Colonic mucosa (tissue), 4 donors: ENCODE data around the gene PAIP2. TPM values are rescaled to one million over a fixed set of nuclear protein-coding genes. Genes with fewer than 3 reads are reported as not detected.
A peak's percentile ranks its signal among the peaks of the same experiment; 100 is the strongest.
"Not testable (repeated sequence)": the region's sequence is repeated elsewhere in the genome, so short reads cannot be mapped to it uniquely, and the experiment has no call there.

Experiments used
- DNase-seq: peaks from one replicate; pipeline ENCODE4 v3.0.0-alpha.2; 2020
- H3K27ac ChIP-seq: fragments of 200-600 bp; one replicate; pipeline ENCODE4 v1.8.0; 2021
- H3K27me3 ChIP-seq: fragments of 200-600 bp; one replicate; pipeline ENCODE4 v1.8.0; 2021
- H3K36me3 ChIP-seq: fragments of 200-600 bp; one replicate; pipeline ENCODE4 v1.8.0; 2021
- H3K4me1 ChIP-seq: fragments of 200-600 bp; one replicate; pipeline ENCODE4 v1.8.0; 2021; ENCODE audit warnings: mild to moderate bottlenecking
- H3K4me3 ChIP-seq: fragments of 200-600 bp; one replicate; pipeline ENCODE4 v1.8.0; 2021
- H3K9ac ChIP-seq, 2 donors: one replicate each; pipeline ENCODE4 v1.7.0; 2013; ENCODE audit warnings: control low read depth in 2 of 2, low read depth in 2 of 2, low read length in 2 of 2
- H3K9me3 ChIP-seq: fragments of 200-600 bp; one replicate; pipeline ENCODE4 v1.8.0; 2021
- intact Hi-C: fragments of 100-400 bp; cut with DNase I; formaldehyde crosslinking; loops from one replicate; pipeline ENCODE4 v1.14.1; 2022
- total RNA-seq, 2 donors: library from RNA; stranded (reverse); fragmentation: NEBNext Ultra II Directional in 1 of 2; extraction: Animal tissue kit (Norgen Biotek cat#: 25700) in 1 of 2; gene quantifications; one replicate each; pipeline ENCODE4 v1.2.1, GENCODE V29; 2021
- TF ChIP-seq, protein P1 (sequence below): fragments of 200-600 bp; IDR thresholded peaks from one replicate; pipeline ENCODE4 v1.8.0; 2022; ENCODE audit warnings: antibody characterized with exemption, mild to moderate bottlenecking
- donor health status: healthy.
- donor health status: DM: no; HTN: no; CAD: no.
- donor health status: DM: no; HTN: no; CAD: no.

PAIP2 gene
- total RNA-seq, 2 donors from 2014 or later: 39.4 to 49.7 TPM

DNA sequence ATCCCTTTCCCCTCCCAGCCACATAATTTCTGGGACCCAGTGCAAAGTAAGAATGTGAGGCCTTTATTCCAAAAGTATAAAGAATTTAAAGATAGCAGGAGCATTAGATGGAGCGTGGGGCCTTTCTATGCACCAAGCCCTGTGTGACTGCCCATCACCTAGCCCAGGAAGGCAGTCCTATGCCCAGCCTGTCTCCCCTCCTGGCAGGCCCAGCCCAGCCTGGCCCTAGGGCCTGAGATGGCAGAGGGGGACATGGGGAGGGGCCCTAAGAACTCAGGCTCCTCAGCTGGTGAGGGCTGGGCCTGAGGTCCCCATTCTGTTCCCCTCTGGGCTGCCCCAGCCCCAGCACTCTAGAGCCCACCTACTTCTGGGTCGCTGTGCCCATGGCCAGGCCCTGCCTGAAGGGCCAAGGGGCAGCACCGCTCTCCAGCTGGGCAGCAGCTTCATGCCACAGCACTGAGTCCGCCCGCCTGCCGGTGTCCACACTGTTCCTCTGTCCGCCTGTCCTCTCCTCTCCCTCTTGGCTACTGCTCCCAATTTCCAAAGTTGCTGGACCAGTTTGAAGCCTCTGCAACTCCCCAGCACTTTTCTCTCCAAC is 42.4 kb downstream of the PAIP2 start:
- DNase-seq: no peak
- H3K4me1 ChIP-seq: peaks cover 16% of the 10 kb centered on the region
- intact Hi-C loops: no loop called here
- H3K27ac ChIP-seq: no peak overlapping the region
- H3K9ac ChIP-seq: peak overlapping the region; percentile 8 to 63
- no peaks in the 10 kb centered on the region for H3K27me3 ChIP-seq
- no peaks in the 10 kb centered on the region for H3K9me3 ChIP-seq
- H3K36me3 ChIP-seq: no peaks in the 10 kb centered on the region
- TF ChIP-seq, protein P1, sequence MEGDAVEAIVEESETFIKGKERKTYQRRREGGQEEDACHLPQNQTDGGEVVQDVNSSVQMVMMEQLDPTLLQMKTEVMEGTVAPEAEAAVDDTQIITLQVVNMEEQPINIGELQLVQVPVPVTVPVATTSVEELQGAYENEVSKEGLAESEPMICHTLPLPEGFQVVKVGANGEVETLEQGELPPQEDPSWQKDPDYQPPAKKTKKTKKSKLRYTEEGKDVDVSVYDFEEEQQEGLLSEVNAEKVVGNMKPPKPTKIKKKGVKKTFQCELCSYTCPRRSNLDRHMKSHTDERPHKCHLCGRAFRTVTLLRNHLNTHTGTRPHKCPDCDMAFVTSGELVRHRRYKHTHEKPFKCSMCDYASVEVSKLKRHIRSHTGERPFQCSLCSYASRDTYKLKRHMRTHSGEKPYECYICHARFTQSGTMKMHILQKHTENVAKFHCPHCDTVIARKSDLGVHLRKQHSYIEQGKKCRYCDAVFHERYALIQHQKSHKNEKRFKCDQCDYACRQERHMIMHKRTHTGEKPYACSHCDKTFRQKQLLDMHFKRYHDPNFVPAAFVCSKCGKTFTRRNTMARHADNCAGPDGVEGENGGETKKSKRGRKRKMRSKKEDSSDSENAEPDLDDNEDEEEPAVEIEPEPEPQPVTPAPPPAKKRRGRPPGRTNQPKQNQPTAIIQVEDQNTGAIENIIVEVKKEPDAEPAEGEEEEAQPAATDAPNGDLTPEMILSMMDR: no peak
- H3K4me3 ChIP-seq: no peak overlapping the region

DNA sequence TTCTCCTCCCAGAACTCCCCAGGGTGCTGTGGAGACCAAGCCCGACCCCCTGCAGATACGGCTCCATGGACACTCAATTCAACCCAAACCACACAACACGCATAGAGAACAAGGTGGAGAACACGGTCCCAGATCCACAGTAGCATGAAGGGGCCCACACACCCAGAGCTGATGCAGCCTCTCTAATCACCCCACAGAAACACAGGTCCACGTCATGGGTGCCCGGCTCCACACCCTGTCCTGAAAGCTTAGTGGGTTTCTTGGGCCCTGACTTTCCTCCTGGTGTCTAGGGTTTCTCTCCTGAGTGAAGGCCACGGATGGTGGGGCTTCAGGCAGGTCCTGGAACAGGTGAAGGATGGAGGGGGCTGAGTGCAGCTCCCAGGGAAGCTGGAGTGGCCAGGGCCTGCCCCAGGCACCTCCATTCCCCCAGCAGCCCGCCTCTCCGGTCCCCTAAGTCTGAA is 43.0 kb downstream of the PAIP2 start:
- H3K4me1 ChIP-seq: peaks cover 16% of the 10 kb centered on the region
- peak overlapping the region; percentile 46 for H3K27ac ChIP-seq
- intact Hi-C loops: no loop called here
- TF ChIP-seq, protein P1: no peak
- peak overlapping the region; percentile 4 to 12 for H3K9ac ChIP-seq
- no peaks in the 10 kb centered on the region for H3K36me3 ChIP-seq
- H3K27me3 ChIP-seq: no peaks in the 10 kb centered on the region
- peak overlapping the region; percentile 11 for H3K4me3 ChIP-seq
- DNase-seq: no peak
- no peaks in the 10 kb centered on the region for H3K9me3 ChIP-seq

DNA sequence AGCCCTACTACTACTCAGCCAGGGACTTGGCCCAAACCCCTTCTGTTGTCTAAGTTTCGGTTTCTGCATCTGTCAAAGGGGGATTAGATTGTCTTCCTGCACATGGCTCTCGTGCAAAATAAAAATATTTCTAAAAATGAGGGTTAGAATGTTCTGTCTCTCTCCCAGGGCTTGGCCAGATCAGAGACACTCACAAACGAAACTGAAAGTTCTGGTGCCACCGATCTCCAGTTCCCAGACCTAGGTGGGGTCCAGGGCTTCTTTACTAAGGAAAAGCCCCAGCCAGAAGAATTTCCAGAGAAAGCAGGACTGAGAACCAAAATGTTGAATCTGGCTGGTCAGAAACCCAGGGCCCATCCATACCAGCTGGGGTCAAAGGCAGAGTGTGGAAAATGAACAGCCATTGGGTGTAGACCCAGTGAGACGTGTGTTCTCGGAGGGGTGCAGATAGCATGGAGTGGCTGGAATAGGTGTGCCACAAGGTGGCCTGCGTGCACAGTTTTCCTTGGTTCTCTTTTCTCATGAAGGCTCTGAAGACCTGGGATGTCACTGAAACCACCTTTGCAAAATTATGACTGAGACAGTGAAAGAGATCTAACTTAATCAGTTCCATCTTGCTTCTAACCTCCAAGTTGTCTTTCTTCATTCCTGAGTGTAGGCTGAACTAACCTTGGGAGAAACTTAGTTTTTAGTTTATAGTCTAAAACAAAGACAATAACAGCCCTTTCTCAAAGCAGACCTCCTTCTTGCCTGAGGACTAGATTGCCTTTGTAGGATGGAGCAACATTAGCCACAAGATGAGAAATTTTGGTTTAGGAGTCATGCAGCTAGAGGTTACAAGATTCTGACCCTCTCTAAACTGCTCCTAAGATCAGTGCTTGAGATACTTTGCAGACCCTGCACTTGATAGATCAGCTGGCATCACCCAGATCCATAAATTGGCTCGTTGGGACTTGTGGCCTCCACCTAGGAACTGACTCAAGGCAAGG is 43.7 kb downstream of the PAIP2 start:
- no peaks in the 10 kb centered on the region for H3K36me3 ChIP-seq
- intact Hi-C loops: no loop called here
- H3K27ac ChIP-seq: peak overlapping the region; percentile 46
- H3K9ac ChIP-seq: peak overlapping the region; percentile 12 to 44
- peak overlapping the region; percentile 11 for H3K4me3 ChIP-seq
- H3K4me1 ChIP-seq: peaks cover 17% of the 10 kb centered on the region
- TF ChIP-seq, protein P1: no peak
- DNase-seq: no peak
- no peaks in the 10 kb centered on the region for H3K9me3 ChIP-seq
- H3K27me3 ChIP-seq: no peaks in the 10 kb centered on the region

DNA sequence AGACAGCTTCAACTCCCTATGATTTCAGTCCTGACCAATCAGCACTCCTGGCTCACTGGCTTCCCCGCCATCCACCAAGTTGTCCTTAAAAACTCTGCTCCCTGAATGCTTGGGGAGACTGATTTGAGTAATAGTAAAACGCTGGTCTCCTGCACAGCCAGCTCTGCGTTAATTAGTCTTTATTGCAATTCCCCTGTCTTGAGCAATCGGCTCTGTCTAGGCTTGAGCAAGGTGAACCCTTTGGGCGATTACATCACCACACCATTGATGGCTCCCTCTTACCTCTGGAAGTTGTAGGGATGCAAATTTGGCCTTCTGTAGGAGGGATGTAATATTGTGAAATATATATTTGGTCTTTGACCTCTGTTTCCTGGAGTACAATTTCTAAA is 44.4 kb downstream of the PAIP2 start:
- H3K4me1 ChIP-seq: peaks cover 23% of the 10 kb centered on the region
- DNase-seq: no peak
- H3K4me3 ChIP-seq: no peak overlapping the region
- no peak overlapping the region for H3K9ac ChIP-seq
- intact Hi-C loops: no loop called here
- no peaks in the 10 kb centered on the region for H3K9me3 ChIP-seq
- no peak overlapping the region for H3K27ac ChIP-seq
- H3K27me3 ChIP-seq: no peaks in the 10 kb centered on the region
- TF ChIP-seq, protein P1: no peak
- H3K36me3 ChIP-seq: no peaks in the 10 kb centered on the region

GRCh38 chr5:139386956-139387355 is 45.3 kb downstream of the PAIP2 start:
- DNase-seq, H3K9ac ChIP-seq, H3K36me3 ChIP-seq, H3K4me3 ChIP-seq, intact Hi-C loops, H3K27me3 ChIP-seq, H3K9me3 ChIP-seq, H3K27ac ChIP-seq: not testable (repeated sequence)
- peaks cover 28% of the 10 kb centered on the region for H3K4me1 ChIP-seq
